ENCODE measurements around the gene TULP1. TPM values are rescaled to one million over a fixed set of nuclear protein-coding genes. Genes with fewer than 3 reads are reported as not detected.

The TULP1 gene
- total RNA-seq, 2 donors from 2014 or later, result not detected

- no peak overlapping the region for H3K4me3 Mint-ChIP-seq
- H3K4me1 Mint-ChIP-seq (ENCODE audit: low read depth in 2 of 2), result peaks cover 0 to 5% of the 10 kb centered on the region in 2 donors
- H3K9me3 Mint-ChIP-seq, result no peaks in the 10 kb centered on the region
- DNase-seq (ENCODE audit: low spot score) (no peak), ATAC-seq (no peak)
- no peaks in the 10 kb centered on the region for H3K36me3 Mint-ChIP-seq
- H3K27ac Mint-ChIP-seq, result no peak overlapping the region
- no peaks in the 10 kb centered on the region for H3K27me3 Mint-ChIP-seq
Observed at GRCh38 chr6:35480176-35480575, 32.5 kb downstream of the TULP1 start.

- no peaks in the 10 kb centered on the region for H3K36me3 Mint-ChIP-seq
- H3K4me1 Mint-ChIP-seq (ENCODE audit: low read depth in 2 of 2), result peaks cover 0 to 3% of the 10 kb centered on the region in 2 donors
- no peak for DNase-seq (ENCODE audit: low spot score)
- H3K9me3 Mint-ChIP-seq, result no peaks in the 10 kb centered on the region
- no peak for ATAC-seq
- H3K27ac Mint-ChIP-seq, result no peak overlapping the region
- no peaks in the 10 kb centered on the region for H3K27me3 Mint-ChIP-seq
- H3K4me3 Mint-ChIP-seq, result no peak overlapping the region
Observed at GRCh38 chr6:35478259-35478658, 34.4 kb downstream of the TULP1 start.

GRCh38 chr6:35477551-35478179, 35.0 kb downstream of the TULP1 start:
- H3K36me3 Mint-ChIP-seq, result no peaks in the 10 kb centered on the region
- H3K4me1 Mint-ChIP-seq (ENCODE audit: low read depth in 2 of 2), result peaks cover 0 to 3% of the 10 kb centered on the region in 2 donors
- H3K27ac Mint-ChIP-seq, result no peak overlapping the region
- H3K9me3 Mint-ChIP-seq, result no peaks in the 10 kb centered on the region
- no peak for DNase-seq (ENCODE audit: low spot score)
- H3K27me3 Mint-ChIP-seq, result no peaks in the 10 kb centered on the region
- no peak for ATAC-seq
- no peak overlapping the region for H3K4me3 Mint-ChIP-seq

- DNase-seq (ENCODE audit: low spot score) (no peak), ATAC-seq (no peak)
- Mint-ChIP-seq H3K27me3 (no peaks in the 10 kb centered on the region), H3K36me3 (peaks cover 4% of the 10 kb centered on the region), H3K9me3 (no peaks in the 10 kb centered on the region), H3K4me1 (ENCODE audit: low read depth in 2 of 2) (peaks cover 3% of the 10 kb centered on the region in 2 donors), H3K27ac (no peak overlapping the region), H3K4me3 (no peak overlapping the region)
Observed at GRCh38 chr6:35477028-35477427, 35.7 kb downstream of the TULP1 start.

- Mint-ChIP-seq H3K9me3 (no peaks in the 10 kb centered on the region), H3K4me1 (ENCODE audit: low read depth in 2 of 2) (peaks cover 1 to 4% of the 10 kb centered on the region in 2 donors), H3K4me3 (no peak overlapping the region), H3K27ac (no peak overlapping the region), H3K27me3 (no peaks in the 10 kb centered on the region), H3K36me3 (peaks cover 5% of the 10 kb centered on the region)
- DNase-seq (ENCODE audit: low spot score) (no peak), ATAC-seq (peak; percentile 8 to 37)
Observed at GRCh38 chr6:35476004-35476403, 36.7 kb downstream of the TULP1 start.

- peaks cover 3 to 8% of the 10 kb centered on the region in 2 donors for H3K4me1 Mint-ChIP-seq (ENCODE audit: low read depth in 2 of 2)
Observed at GRCh38 chr6:35475573-35475972, 37.1 kb downstream of the TULP1 start.

GRCh38 chr6:35474942-35475570, 37.6 kb downstream of the TULP1 start:
- H3K27ac Mint-ChIP-seq, result peak overlapping the region in 1 of 2 donors; percentile 28
- H3K9me3 Mint-ChIP-seq, result no peaks in the 10 kb centered on the region
- H3K36me3 Mint-ChIP-seq, result peaks cover 15% of the 10 kb centered on the region
- ATAC-seq, result peak; percentile 12 to 26
- no peak for DNase-seq (ENCODE audit: low spot score)
- H3K27me3 Mint-ChIP-seq, result no peaks in the 10 kb centered on the region
- H3K4me3 Mint-ChIP-seq, result no peak overlapping the region
- peaks cover 8 to 13% of the 10 kb centered on the region in 2 donors for H3K4me1 Mint-ChIP-seq (ENCODE audit: low read depth in 2 of 2)

More at GRCh38 chr6:35475573-35475972, 37.1 kb downstream of the TULP1 start:
- no peaks in the 10 kb centered on the region for H3K9me3 Mint-ChIP-seq
- DNase-seq (ENCODE audit: low spot score), result no peak
- no peaks in the 10 kb centered on the region for H3K27me3 Mint-ChIP-seq
- ATAC-seq, result peak in 1 of 2 donors; percentile 29
- no peak overlapping the region for H3K4me3 Mint-ChIP-seq
- no peak overlapping the region for H3K27ac Mint-ChIP-seq
- peaks cover 9% of the 10 kb centered on the region for H3K36me3 Mint-ChIP-seq

GRCh38 chr6:35474131-35474941, 38.4 kb downstream of the TULP1 start:
- peaks cover 16 to 20% of the 10 kb centered on the region in 2 donors for H3K4me1 Mint-ChIP-seq (ENCODE audit: low read depth in 2 of 2)
- H3K4me3 Mint-ChIP-seq, result no peak overlapping the region
- peaks cover 22% of the 10 kb centered on the region for H3K36me3 Mint-ChIP-seq
- no peaks in the 10 kb centered on the region for H3K9me3 Mint-ChIP-seq
- DNase-seq (ENCODE audit: low spot score), result no peak
- H3K27me3 Mint-ChIP-seq, result no peaks in the 10 kb centered on the region
- peak; percentile 29 to 31 for ATAC-seq
- peak overlapping the region in 1 of 2 donors; percentile 28 for H3K27ac Mint-ChIP-seq

GRCh38 chr6:35473850-35474130, 38.9 kb downstream of the TULP1 start:
- H3K9me3 Mint-ChIP-seq, result no peaks in the 10 kb centered on the region
- H3K4me3 Mint-ChIP-seq, result no peak overlapping the region
- no peaks in the 10 kb centered on the region for H3K27me3 Mint-ChIP-seq
- H3K36me3 Mint-ChIP-seq, result peaks cover 25% of the 10 kb centered on the region
- no peak for DNase-seq (ENCODE audit: low spot score)
- peaks cover 17 to 23% of the 10 kb centered on the region in 2 donors for H3K4me1 Mint-ChIP-seq (ENCODE audit: low read depth in 2 of 2)
- ATAC-seq, result no peak
- no peak overlapping the region for H3K27ac Mint-ChIP-seq

GRCh38 chr6:35473075-35473849, 39.4 kb downstream of the TULP1 start:
- no peak overlapping the region for H3K27ac Mint-ChIP-seq
- DNase-seq (ENCODE audit: low spot score), result no peak
- peaks cover 25% of the 10 kb centered on the region for H3K36me3 Mint-ChIP-seq
- ATAC-seq, result no peak
- H3K9me3 Mint-ChIP-seq, result no peaks in the 10 kb centered on the region
- H3K27me3 Mint-ChIP-seq, result no peaks in the 10 kb centered on the region
- no peak overlapping the region for H3K4me3 Mint-ChIP-seq
- H3K4me1 Mint-ChIP-seq (ENCODE audit: low read depth in 2 of 2), result peaks cover 17 to 23% of the 10 kb centered on the region in 2 donors

- Mint-ChIP-seq H3K27me3 (no peaks in the 10 kb centered on the region), H3K27ac (no peak overlapping the region), H3K4me1 (ENCODE audit: low read depth in 2 of 2) (peaks cover 25 to 32% of the 10 kb centered on the region in 2 donors), H3K36me3 (peaks cover 25% of the 10 kb centered on the region), H3K4me3 (peak overlapping the region; percentile 45), H3K9me3 (no peaks in the 10 kb centered on the region)
- ATAC-seq, result no peak
- no peak for DNase-seq (ENCODE audit: low spot score)
Observed at GRCh38 chr6:35471836-35472345, 40.8 kb downstream of the TULP1 start.

GRCh38 chr6:35470663-35471120, 42.0 kb downstream of the TULP1 start:
- H3K27me3 Mint-ChIP-seq, result no peaks in the 10 kb centered on the region
- H3K27ac Mint-ChIP-seq, result peak overlapping the region; percentile 91 to 95
- H3K36me3 Mint-ChIP-seq, result peaks cover 25% of the 10 kb centered on the region
- H3K9me3 Mint-ChIP-seq, result no peaks in the 10 kb centered on the region
- peaks cover 25 to 32% of the 10 kb centered on the region in 2 donors for H3K4me1 Mint-ChIP-seq (ENCODE audit: low read depth in 2 of 2)
- peak overlapping the region; percentile 96 for H3K4me3 Mint-ChIP-seq
- no peak for DNase-seq (ENCODE audit: low spot score)
- no peak for ATAC-seq
